ENCODE results near the gene TPBGL. TPM values are rescaled to one million over a fixed set of nuclear protein-coding genes. Genes with fewer than 3 reads are reported as not detected.

Gene TPBGL
- total RNA-seq, 1 experiment from 2014 or later: 0.41 TPM

GRCh38 chr11:75230621-75231020 lies 10.0 kb upstream of the TPBGL start:
- POLR2A ChIA-PET (ENCODE audit: low non-redundant PET): no interaction called here
- CTCF ChIA-PET: interaction anchor here (0.7 kb wide), 1 partner anchor 10 kb away, joined by 3 read pairs; the partner anchor contains the start of gene TPBGL

GRCh38 chr11:75233754-75234172 lies 6.8 kb upstream of the TPBGL start:
- CTCF ChIA-PET: no interaction called here
- no TSS peak for BruUV-seq (replicated peaks)

More at GRCh38 chr11:75230621-75231020, 10.0 kb upstream of the TPBGL start:
- BruUV-seq (replicated peaks): no TSS peak
- H3K36me3 ChIP-seq (ENCODE audit: insufficient read depth, low read length, poor library complexity, severe bottlenecking): no peaks in the 10 kb centered on the region
- no peak overlapping the region for H3K4me3 ChIP-seq (ENCODE audit: low read depth, low read length, poor library complexity, severe bottlenecking)
- H3K27me3 ChIP-seq (replicated peaks; ENCODE audit: insufficient read depth, low read depth, low read length, poor library complexity): no peaks in the 10 kb centered on the region
- DNase-seq (ENCODE audit: low spot score): no peak
- H3K9me3 ChIP-seq (ENCODE audit: low read depth, low read length, poor library complexity, severe bottlenecking): no peaks in the 10 kb centered on the region
- H3K27ac ChIP-seq (ENCODE audit: low read depth, low read length, poor library complexity, severe bottlenecking): no peak overlapping the region
- TF ChIP-seq EZH2 (IDR thresholded peaks at IDR 0.05; ENCODE audit: borderline replicate concordance, low read depth, low read length, poor library complexity, severe bottlenecking): no peak
- no peak for TF ChIP-seq CTCF (conservative IDR thresholded peaks at IDR 0.05; ENCODE audit: low read depth, low read length)
- no peaks in the 10 kb centered on the region for H3K4me1 ChIP-seq (ENCODE audit: insufficient read depth, low read length, poor library complexity, severe bottlenecking)
- intact Hi-C loops (cut with micrococcal nuclease; ENCODE audit: unreplicated experiment): no loop called here

GRCh38 chr11:75236062-75236461 lies 4.5 kb upstream of the TPBGL start:
- no TSS peak for BruUV-seq (replicated peaks)
- CTCF ChIA-PET: no interaction called here
- Histone ChIP-seq H3K9me3 (ENCODE audit: low read depth, low read length, poor library complexity, severe bottlenecking) (no peaks in the 10 kb centered on the region), H3K27me3 (replicated peaks; ENCODE audit: insufficient read depth, low read depth, low read length, poor library complexity) (peaks cover 14% of the 10 kb centered on the region), H3K4me1 (ENCODE audit: insufficient read depth, low read length, poor library complexity, severe bottlenecking) (no peaks in the 10 kb centered on the region), H3K4me3 (ENCODE audit: low read depth, low read length, poor library complexity, severe bottlenecking) (no peak overlapping the region), H3K36me3 (ENCODE audit: insufficient read depth, low read length, poor library complexity, severe bottlenecking) (no peaks in the 10 kb centered on the region), H3K27ac (ENCODE audit: low read depth, low read length, poor library complexity, severe bottlenecking) (no peak overlapping the region)
- no peak for DNase-seq (ENCODE audit: low spot score)
- POLR2A ChIA-PET (ENCODE audit: low non-redundant PET): no interaction called here
- TF ChIP-seq CTCF (conservative IDR thresholded peaks at IDR 0.05; ENCODE audit: low read depth, low read length): no peak
- no peak for TF ChIP-seq EZH2 (IDR thresholded peaks at IDR 0.05; ENCODE audit: borderline replicate concordance, low read depth, low read length, poor library complexity, severe bottlenecking)
- intact Hi-C loops (cut with micrococcal nuclease; ENCODE audit: unreplicated experiment): no loop called here

More at GRCh38 chr11:75233754-75234172, 6.8 kb upstream of the TPBGL start:
- Histone ChIP-seq H3K27ac (ENCODE audit: low read depth, low read length, poor library complexity, severe bottlenecking) (no peak overlapping the region), H3K27me3 (replicated peaks; ENCODE audit: insufficient read depth, low read depth, low read length, poor library complexity) (no peaks in the 10 kb centered on the region), H3K4me1 (ENCODE audit: insufficient read depth, low read length, poor library complexity, severe bottlenecking) (no peaks in the 10 kb centered on the region), H3K4me3 (ENCODE audit: low read depth, low read length, poor library complexity, severe bottlenecking) (no peak overlapping the region), H3K9me3 (ENCODE audit: low read depth, low read length, poor library complexity, severe bottlenecking) (no peaks in the 10 kb centered on the region), H3K36me3 (ENCODE audit: insufficient read depth, low read length, poor library complexity, severe bottlenecking) (no peaks in the 10 kb centered on the region)
- intact Hi-C loops (cut with micrococcal nuclease; ENCODE audit: unreplicated experiment): loop anchor here (1.0 kb wide), 1 partner anchor 19 kb away; no protein-coding TSS in a partner anchor
- TF ChIP-seq EZH2 (IDR thresholded peaks at IDR 0.05; ENCODE audit: borderline replicate concordance, low read depth, low read length, poor library complexity, severe bottlenecking) (no peak), CTCF (conservative IDR thresholded peaks at IDR 0.05; ENCODE audit: low read depth, low read length) (no peak)
- POLR2A ChIA-PET (ENCODE audit: low non-redundant PET): no interaction called here
- DNase-seq (ENCODE audit: low spot score): peak; percentile 70
